ENCODE data around the gene SCO1. TPM values are rescaled to one million over a fixed set of nuclear protein-coding genes. Genes with fewer than 3 reads are reported as not detected.

Gene SCO1
- total and polyA plus RNA-seq, 2 donors (not counting 1 experiment from before 2014, with no cell fraction given): 16.7 to 56.6 TPM

DNA sequence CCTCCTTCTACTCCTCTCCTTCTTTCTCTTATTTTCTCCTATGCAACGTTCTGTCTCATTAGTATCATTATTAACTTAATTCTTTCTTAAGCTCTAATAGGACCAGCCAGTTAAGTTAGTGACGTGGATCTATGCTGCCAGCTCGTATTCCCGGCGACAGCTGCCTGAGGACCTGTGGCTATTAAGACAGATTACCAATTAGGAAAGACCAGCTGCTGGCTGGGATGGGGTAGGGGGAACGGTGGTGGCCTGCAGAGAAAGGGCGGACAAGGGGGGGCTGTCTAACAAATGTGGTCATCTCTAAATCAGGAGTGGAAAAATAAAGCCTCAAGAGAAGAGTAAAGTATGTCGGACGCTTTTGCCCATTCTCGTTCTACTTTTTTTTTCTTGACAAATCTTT is 39.5 kb downstream of the SCO1 start:
- no peak overlapping the region for H3K27ac ChIP-seq (ENCODE audit: insufficient read depth, low read length)
- H3K79me2 ChIP-seq (ENCODE audit: control insufficient read depth, insufficient read depth, low read length): no peaks in the 10 kb centered on the region

GRCh38 chr17:10657148-10657547 is 40.2 kb downstream of the SCO1 start, which contains the start of gene MYH3:
TSS of gene MYH3 (minus strand) at chr17:10657309. CDS start at chr17:10655064, 2,245 bp downstream.
- Histone ChIP-seq H3K4me3 (replicated peaks in 1 of 4; ENCODE audit: control extremely low read depth in 1 of 4, insufficient read depth in 1 of 4, low read depth in 3 of 4, low read length in 4 of 4) (no peak within 1 kb of the TSS), H3K9me3 (ENCODE audit: control insufficient read depth, insufficient read depth, low read depth, low read length) (no peaks in the 10 kb centered on the region), H3K4me2 (ENCODE audit: extremely low read depth, insufficient read depth, low read length) (no peak within 1 kb of the TSS), H3K9ac (ENCODE audit: insufficient read depth, low read length) (no peak within 1 kb of the TSS), H2AFZ (ENCODE audit: low read length) (no peak within 1 kb of the TSS), H3K27ac (ENCODE audit: insufficient read depth, low read length) (no peak within 1 kb of the TSS), H3K79me2 (ENCODE audit: control insufficient read depth, insufficient read depth, low read length) (no peaks in the 10 kb centered on the region), H4K20me1 (ENCODE audit: control insufficient read depth, extremely low read depth, insufficient read depth, low read length) (no peaks in the 10 kb centered on the region), H3K36me3 (ENCODE audit: control insufficient read depth, insufficient read depth, low read length) (no peaks in the 10 kb centered on the region), H3K27me3 (ENCODE audit: control insufficient read depth, insufficient read depth, low read length) (no peaks in the 10 kb centered on the region), H3K4me1 (ENCODE audit: control insufficient read depth, extremely low read depth, insufficient read depth, low read length) (no peaks in the 10 kb centered on the region)
- no peak for DNase-seq (ENCODE audit: low read depth in 2 of 2)
- no peak for TF ChIP-seq EZH2 (IDR thresholded peaks at IDR 0.05; ENCODE audit: low read length, missing control alignments)
- TF ChIP-seq, protein P1, sequence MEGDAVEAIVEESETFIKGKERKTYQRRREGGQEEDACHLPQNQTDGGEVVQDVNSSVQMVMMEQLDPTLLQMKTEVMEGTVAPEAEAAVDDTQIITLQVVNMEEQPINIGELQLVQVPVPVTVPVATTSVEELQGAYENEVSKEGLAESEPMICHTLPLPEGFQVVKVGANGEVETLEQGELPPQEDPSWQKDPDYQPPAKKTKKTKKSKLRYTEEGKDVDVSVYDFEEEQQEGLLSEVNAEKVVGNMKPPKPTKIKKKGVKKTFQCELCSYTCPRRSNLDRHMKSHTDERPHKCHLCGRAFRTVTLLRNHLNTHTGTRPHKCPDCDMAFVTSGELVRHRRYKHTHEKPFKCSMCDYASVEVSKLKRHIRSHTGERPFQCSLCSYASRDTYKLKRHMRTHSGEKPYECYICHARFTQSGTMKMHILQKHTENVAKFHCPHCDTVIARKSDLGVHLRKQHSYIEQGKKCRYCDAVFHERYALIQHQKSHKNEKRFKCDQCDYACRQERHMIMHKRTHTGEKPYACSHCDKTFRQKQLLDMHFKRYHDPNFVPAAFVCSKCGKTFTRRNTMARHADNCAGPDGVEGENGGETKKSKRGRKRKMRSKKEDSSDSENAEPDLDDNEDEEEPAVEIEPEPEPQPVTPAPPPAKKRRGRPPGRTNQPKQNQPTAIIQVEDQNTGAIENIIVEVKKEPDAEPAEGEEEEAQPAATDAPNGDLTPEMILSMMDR (conservative IDR thresholded peaks at IDR 0.05 in 1 of 2, IDR thresholded peaks at IDR 0.05 in 1 of 2; ENCODE audit: low read depth in 1 of 2, low read length in 2 of 2): no peak

More for the DNA sequence above, 39.5 kb downstream of the SCO1 start:
- TF ChIP-seq, protein P1 (conservative IDR thresholded peaks at IDR 0.05 in 1 of 2, IDR thresholded peaks at IDR 0.05 in 1 of 2; ENCODE audit: low read depth in 1 of 2, low read length in 2 of 2): no peak
- TF ChIP-seq EZH2 (IDR thresholded peaks at IDR 0.05; ENCODE audit: low read length, missing control alignments): no peak
- DNase-seq (ENCODE audit: low read depth in 2 of 2): no peak
- Histone ChIP-seq H3K4me3 (replicated peaks in 1 of 4; ENCODE audit: control extremely low read depth in 1 of 4, insufficient read depth in 1 of 4, low read depth in 3 of 4, low read length in 4 of 4) (no peak overlapping the region), H3K4me1 (ENCODE audit: control insufficient read depth, extremely low read depth, insufficient read depth, low read length) (no peaks in the 10 kb centered on the region), H3K4me2 (ENCODE audit: extremely low read depth, insufficient read depth, low read length) (no peak overlapping the region), H4K20me1 (ENCODE audit: control insufficient read depth, extremely low read depth, insufficient read depth, low read length) (no peaks in the 10 kb centered on the region), H3K9ac (ENCODE audit: insufficient read depth, low read length) (no peak overlapping the region), H3K27me3 (ENCODE audit: control insufficient read depth, insufficient read depth, low read length) (no peaks in the 10 kb centered on the region), H2AFZ (ENCODE audit: low read length) (no peak overlapping the region), H3K36me3 (ENCODE audit: control insufficient read depth, insufficient read depth, low read length) (no peaks in the 10 kb centered on the region), H3K9me3 (ENCODE audit: control insufficient read depth, insufficient read depth, low read depth, low read length) (no peaks in the 10 kb centered on the region)

DNA sequence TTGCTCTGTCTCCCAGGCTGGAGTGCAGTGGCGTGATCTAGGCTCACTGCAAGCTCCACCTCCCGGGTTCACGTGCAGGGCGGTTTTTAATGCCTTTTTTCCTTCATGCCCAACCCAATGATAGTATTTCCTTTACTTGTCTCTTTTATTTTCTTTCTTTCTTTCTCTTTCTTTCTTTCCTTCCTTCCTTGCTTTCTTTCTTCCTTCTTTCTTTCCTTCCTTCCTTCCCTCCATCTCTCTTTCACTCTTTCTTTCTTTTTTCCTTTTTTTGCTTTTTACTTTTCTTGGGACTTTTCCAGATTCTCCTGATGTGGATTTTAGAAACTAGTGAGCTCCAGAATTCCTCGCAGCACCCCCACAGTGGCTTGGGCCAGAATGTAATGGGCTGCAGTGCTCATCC is 43.3 kb downstream of the SCO1 start:
- Histone ChIP-seq H3K27me3 (ENCODE audit: control insufficient read depth, insufficient read depth, low read length) (no peaks in the 10 kb centered on the region), H2AFZ (ENCODE audit: low read length) (no peak overlapping the region), H3K9ac (ENCODE audit: insufficient read depth, low read length) (no peak overlapping the region), H3K9me3 (ENCODE audit: control insufficient read depth, insufficient read depth, low read depth, low read length) (no peaks in the 10 kb centered on the region), H3K4me2 (ENCODE audit: extremely low read depth, insufficient read depth, low read length) (no peak overlapping the region), H3K4me3 (replicated peaks in 1 of 4; ENCODE audit: control extremely low read depth in 1 of 4, insufficient read depth in 1 of 4, low read depth in 3 of 4, low read length in 4 of 4) (no peak overlapping the region), H4K20me1 (ENCODE audit: control insufficient read depth, extremely low read depth, insufficient read depth, low read length) (no peaks in the 10 kb centered on the region), H3K4me1 (ENCODE audit: control insufficient read depth, extremely low read depth, insufficient read depth, low read length) (no peaks in the 10 kb centered on the region), H3K27ac (ENCODE audit: insufficient read depth, low read length) (no peak overlapping the region), H3K36me3 (ENCODE audit: control insufficient read depth, insufficient read depth, low read length) (no peaks in the 10 kb centered on the region), H3K79me2 (ENCODE audit: control insufficient read depth, insufficient read depth, low read length) (no peaks in the 10 kb centered on the region)
- no peak for DNase-seq (ENCODE audit: low read depth in 2 of 2)
- TF ChIP-seq, protein P1 (conservative IDR thresholded peaks at IDR 0.05 in 1 of 2, IDR thresholded peaks at IDR 0.05 in 1 of 2; ENCODE audit: low read depth in 1 of 2, low read length in 2 of 2): no peak
- no peak for TF ChIP-seq EZH2 (IDR thresholded peaks at IDR 0.05; ENCODE audit: low read length, missing control alignments)

All from fibroblast of lung (primary cell).